GM18868 (cell line): ENCODE measurements around the gene PRKAA1.
"Not testable (repeated sequence)": the region's sequence is repeated elsewhere in the genome, so short reads cannot be mapped to it uniquely, and the experiment has no call there.

Experiments
- ATAC-seq: cut with Tn5 transposase; IDR thresholded peaks from one replicate; pipeline ENCODE4 v1.9.1; 2021; ENCODE audit warnings: mild to moderate bottlenecking, moderate library complexity; ENCODE audit not compliant: unreplicated experiment

The PRKAA1 gene

GRCh38 chr5:40826489-40827187 is 28.5 kb upstream of the PRKAA1 start:
- ATAC-seq: no peak

- not testable (repeated sequence) for ATAC-seq
Observed at GRCh38 chr5:40825461-40826043, 27.4 kb upstream of the PRKAA1 start.

- no peak for ATAC-seq
Observed at GRCh38 chr5:40823459-40823858, 25.3 kb upstream of the PRKAA1 start.

GRCh38 chr5:40813698-40814281 is 15.6 kb upstream of the PRKAA1 start:
- no peak for ATAC-seq

- ATAC-seq: no peak
Observed at GRCh38 chr5:40812125-40812524, 14.0 kb upstream of the PRKAA1 start.

- no peak for ATAC-seq
Observed at GRCh38 chr5:40801771-40802562, 3.8 kb upstream of the PRKAA1 start.

- ATAC-seq: no peak
Observed at GRCh38 chr5:40799258-40799657, 1.1 kb upstream of the PRKAA1 start.

- ATAC-seq: no peak
Observed at GRCh38 chr5:40798801-40799210, 632 bp upstream of the PRKAA1 start.

GRCh38 chr5:40797273-40798011 is 732 bp downstream of the PRKAA1 start:
- peak; percentile 39 for ATAC-seq

- ATAC-seq: no peak
Observed at GRCh38 chr5:40796487-40796889, 1.7 kb downstream of the PRKAA1 start.

- not testable (repeated sequence) for ATAC-seq
Observed at GRCh38 chr5:40794877-40795276, 3.3 kb downstream of the PRKAA1 start.

- ATAC-seq: not testable (repeated sequence)
Observed at GRCh38 chr5:40794340-40794739, 3.8 kb downstream of the PRKAA1 start.

- not testable (repeated sequence) for ATAC-seq
Observed at GRCh38 chr5:40792691-40793090, 5.5 kb downstream of the PRKAA1 start.

GRCh38 chr5:40791715-40792139 is 6.4 kb downstream of the PRKAA1 start:
- no peak for ATAC-seq

GRCh38 chr5:40790947-40791593 is 7.1 kb downstream of the PRKAA1 start:
- no peak for ATAC-seq

- ATAC-seq: not testable (repeated sequence)
Observed at GRCh38 chr5:40788941-40789340, 9.2 kb downstream of the PRKAA1 start.

- no peak for ATAC-seq
Observed at GRCh38 chr5:40787986-40788385, 10.2 kb downstream of the PRKAA1 start.

GRCh38 chr5:40786664-40787063 is 11.5 kb downstream of the PRKAA1 start:
- ATAC-seq: not testable (repeated sequence)

- no peak for ATAC-seq
Observed at GRCh38 chr5:40784916-40785315, 13.3 kb downstream of the PRKAA1 start.

- ATAC-seq: no peak
Observed at GRCh38 chr5:40784027-40784653, 14.0 kb downstream of the PRKAA1 start.
